ENCODE data around the gene GRIN1.

GRIN1 gene

DNA sequence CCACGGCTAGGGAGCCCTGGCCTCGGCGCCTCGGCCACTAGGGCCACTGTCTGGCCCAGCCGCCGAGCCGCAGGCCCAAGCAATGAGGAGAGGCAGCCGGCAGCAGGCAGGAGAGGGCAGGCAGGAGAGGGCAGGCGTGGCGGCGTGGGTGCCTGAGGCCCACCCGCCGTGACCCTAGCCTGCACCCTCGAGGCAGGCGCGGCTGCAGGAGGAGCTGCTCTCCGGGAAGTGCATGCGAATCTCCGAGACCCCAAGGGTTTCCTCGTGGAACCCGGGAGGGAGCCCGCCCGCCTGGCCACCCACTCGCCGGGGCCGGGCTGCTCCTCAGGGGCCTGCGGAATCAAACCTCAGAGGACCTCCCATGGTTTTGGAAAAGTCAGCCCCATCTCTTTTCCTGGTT is 9.3 kb downstream of the GRIN1 start:
- no peak for DNase-seq (ENCODE audit: low spot score)

DNA sequence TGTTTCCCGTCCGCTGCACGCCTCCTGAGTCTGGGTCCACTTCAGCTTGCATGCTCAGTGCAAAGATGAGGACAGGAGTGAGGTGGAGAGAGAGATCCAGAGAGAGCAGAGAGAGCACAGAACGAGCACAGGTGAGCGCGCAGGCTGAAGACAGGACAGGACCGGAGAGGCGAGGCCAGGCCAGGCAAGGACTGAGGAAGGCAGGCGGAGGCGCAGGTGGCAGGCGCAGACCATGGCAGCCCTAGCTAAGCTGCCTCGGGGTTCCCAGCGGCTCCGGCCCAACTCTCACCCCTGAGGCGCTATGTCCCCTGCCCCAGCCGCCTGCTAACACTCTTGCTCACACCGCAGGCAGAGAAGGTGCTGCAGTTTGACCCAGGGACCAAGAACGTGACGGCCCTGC is 9.7 kb downstream of the GRIN1 start:
- no peak for DNase-seq (ENCODE audit: low spot score)

- DNase-seq (ENCODE audit: low spot score) = no peak
Measured at GRCh38 chr9:137149363-137149762, 10.4 kb downstream of the GRIN1 start.

GRCh38 chr9:137149942-137150616 is 11.1 kb downstream of the GRIN1 start:
- no peak for DNase-seq (ENCODE audit: low spot score)

GRCh38 chr9:137150617-137151457 is 11.9 kb downstream of the GRIN1 start:
- peak; percentile 44 for DNase-seq (ENCODE audit: low spot score)

DNA sequence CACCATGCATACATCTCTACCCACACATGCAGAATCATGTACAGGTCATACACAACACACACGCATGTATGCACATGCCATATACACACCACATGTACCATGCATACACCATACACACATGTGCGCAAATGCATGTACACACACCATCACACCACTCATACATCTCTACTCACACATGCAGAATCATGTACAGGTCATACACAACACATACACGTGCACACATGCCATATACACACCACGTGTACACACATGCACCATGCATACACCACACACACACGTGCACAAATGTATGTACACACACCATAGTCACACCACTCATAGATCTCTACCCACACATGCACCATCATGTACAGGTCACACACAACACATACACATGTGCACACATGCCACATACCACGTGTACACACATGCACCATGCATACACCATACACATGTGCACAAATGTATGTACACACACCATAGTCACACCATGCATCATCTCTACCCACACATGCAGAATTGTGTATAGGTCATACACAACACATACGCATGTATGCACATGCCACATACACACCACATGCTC is 14.0 kb downstream of the GRIN1 start:
- DNase-seq (ENCODE audit: low spot score) = no peak

GRCh38 chr9:137156567-137157375 is 17.8 kb downstream of the GRIN1 start:
- DNase-seq (ENCODE audit: low spot score) = peak; percentile 90

- no peak for DNase-seq (ENCODE audit: low spot score)
Measured at GRCh38 chr9:137157618-137158415, 18.9 kb downstream of the GRIN1 start.

DNA sequence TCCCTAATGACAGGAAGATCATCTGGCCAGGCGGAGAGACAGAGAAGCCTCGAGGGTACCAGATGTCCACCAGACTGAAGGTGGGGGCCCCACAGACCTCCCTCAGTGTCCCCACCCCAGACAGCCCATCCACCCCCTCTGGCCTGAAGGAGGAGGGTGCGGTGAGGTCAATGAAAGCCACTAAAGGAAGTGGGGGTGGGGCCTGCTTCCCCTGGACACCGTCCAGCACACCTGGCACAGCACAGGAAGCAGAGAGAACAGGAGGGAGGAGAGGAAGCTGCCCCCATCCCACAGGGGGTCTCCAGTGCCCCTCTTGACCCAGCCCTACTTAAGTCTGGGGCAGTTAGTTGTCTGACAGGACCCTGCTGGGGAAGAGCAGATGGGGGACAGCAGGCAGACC is 19.7 kb downstream of the GRIN1 start:
- no peak for DNase-seq (ENCODE audit: low spot score)

- no peak for DNase-seq (ENCODE audit: low spot score)
Measured at GRCh38 chr9:137159105-137160053, 20.4 kb downstream of the GRIN1 start.

- no peak for DNase-seq (ENCODE audit: low spot score)
Measured at GRCh38 chr9:137160054-137160425, 21.1 kb downstream of the GRIN1 start.

GRCh38 chr9:137160716-137161557 is 22.0 kb downstream of the GRIN1 start:
- DNase-seq (ENCODE audit: low spot score) = no peak

- no peak for DNase-seq (ENCODE audit: low spot score)
Measured at GRCh38 chr9:137161558-137162486, 22.9 kb downstream of the GRIN1 start.

DNA sequence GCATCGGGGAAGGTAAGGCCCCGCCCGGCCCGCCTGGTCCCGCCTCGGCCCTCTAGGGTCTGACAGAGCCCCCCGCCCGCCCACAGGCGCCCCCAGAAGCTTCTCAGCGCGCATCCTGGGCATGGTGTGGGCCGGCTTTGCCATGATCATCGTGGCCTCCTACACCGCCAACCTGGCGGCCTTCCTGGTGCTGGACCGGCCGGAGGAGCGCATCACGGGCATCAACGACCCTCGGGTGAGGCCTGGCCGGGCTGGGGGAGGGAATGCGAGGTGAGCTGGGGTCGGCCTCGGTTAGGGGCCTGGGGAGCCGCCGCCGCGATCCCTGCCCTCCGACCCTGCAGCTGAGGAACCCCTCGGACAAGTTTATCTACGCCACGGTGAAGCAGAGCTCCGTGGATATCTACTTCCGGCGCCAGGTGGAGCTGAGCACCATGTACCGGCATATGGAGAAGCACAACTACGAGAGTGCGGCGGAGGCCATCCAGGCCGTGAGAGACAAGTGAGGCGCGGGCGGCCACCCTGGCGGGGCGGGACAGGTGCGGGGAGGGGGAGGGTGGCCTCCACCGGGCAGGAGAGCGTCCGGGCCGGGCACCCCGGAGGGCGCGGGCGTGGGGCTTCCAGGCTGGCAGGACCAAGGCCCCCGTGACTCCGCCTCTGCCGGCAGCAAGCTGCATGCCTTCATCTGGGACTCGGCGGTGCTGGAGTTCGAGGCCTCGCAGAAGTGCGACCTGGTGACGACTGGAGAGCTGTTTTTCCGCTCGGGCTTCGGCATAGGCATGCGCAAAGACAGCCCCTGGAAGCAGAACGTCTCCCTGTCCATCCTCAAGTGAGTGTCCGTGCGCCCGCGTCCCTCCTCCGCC is 23.8 kb downstream of the GRIN1 start:
- peak; percentile 48 for DNase-seq (ENCODE audit: low spot score)

- DNase-seq (ENCODE audit: low spot score) = peak; percentile 47
Measured at GRCh38 chr9:137163365-137163715, 24.4 kb downstream of the GRIN1 start.

DNA sequence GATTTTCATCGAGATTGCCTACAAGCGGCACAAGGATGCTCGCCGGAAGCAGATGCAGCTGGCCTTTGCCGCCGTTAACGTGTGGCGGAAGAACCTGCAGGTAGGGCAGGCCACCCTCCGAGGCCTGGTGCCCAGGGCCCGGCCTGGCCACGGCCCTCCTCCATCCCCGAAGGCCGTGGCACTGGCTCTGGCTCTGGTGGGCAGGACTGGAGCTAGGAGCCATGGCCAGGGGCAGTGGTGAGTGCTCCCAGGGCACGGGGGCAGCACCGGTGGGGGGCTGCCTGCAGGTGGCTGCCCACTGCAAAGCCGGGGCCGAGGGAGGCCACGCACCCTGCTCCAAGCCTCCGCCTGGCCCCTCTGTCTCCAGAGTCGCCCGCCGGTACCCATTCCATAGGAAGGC is 24.9 kb downstream of the GRIN1 start:
- DNase-seq (ENCODE audit: low spot score) = no peak
